HepG2 (cell line): ENCODE measurements around the gene DYRK2.
"Not testable (repeated sequence)": the region's sequence is repeated elsewhere in the genome, so short reads cannot be mapped to it uniquely, and the experiment has no call there.

ENCODE experiments used
- CTCF ChIP-seq: sonication (generic); formaldehyde crosslinking; IDR thresholded peaks from 2 replicates; pipeline ENCODE4 v1.5.0; 2020; ENCODE audit warnings: mild to moderate bottlenecking, missing genetic modification reagents, moderate library complexity
- SIN3A ChIP-seq: IDR thresholded peaks from 2 replicates; pipeline ENCODE4 v1.6.1; 2011; ENCODE audit warnings: low read depth, mild to moderate bottlenecking, control low read depth, low read length, borderline replicate concordance
- SMAD3 ChIP-seq: sonication (generic); formaldehyde crosslinking; IDR thresholded peaks from 2 replicates; pipeline ENCODE4 v1.4.0; 2020; ENCODE audit warnings: missing genetic modification reagents
- ZNF558 ChIP-seq: sonication (generic); formaldehyde crosslinking; IDR thresholded peaks from 2 replicates; pipeline ENCODE4 v1.9.0; 2022; ENCODE audit warnings: mild to moderate bottlenecking, missing genetic modification reagents, borderline replicate concordance

GRCh38 chr12:67673509-67673908, 25.0 kb downstream of the DYRK2 start:
- TF ChIP-seq SIN3A; ZNF558 (CRISPR knock-in tag); SMAD3 (CRISPR knock-in tag); CTCF (CRISPR knock-in tag): not testable (repeated sequence)
